GM23248 (cell line): ENCODE measurements around the gene ACER3.

Source experiments
- EZH2 ChIP-seq: fragments of 200-600 bp; sonication (generic); IDR thresholded peaks from 2 replicates; pipeline ENCODE4 v1.6.1; 2018; ENCODE audit warnings: antibody characterized with exemption, mild to moderate bottlenecking; ENCODE audit not compliant: insufficient read depth, poor library complexity, severe bottlenecking
- EZH2phosphoT487 ChIP-seq: fragments of 200-600 bp; sonication (generic); IDR thresholded peaks from 2 replicates; pipeline ENCODE4 v1.6.1; 2018; ENCODE audit warnings: antibody characterized with exemption, moderate library complexity, mild to moderate bottlenecking, low read depth; ENCODE audit not compliant: insufficient read depth

GRCh38 chr11:77056814-77057402, 196.2 kb downstream of the ACER3 start:
- TF ChIP-seq EZH2phosphoT487: no peak
- no peak for TF ChIP-seq EZH2
